Ectodermal cell (in vitro differentiated cells): ENCODE results near the gene EFCAB11.
"Not testable (repeated sequence)": the region's sequence is repeated elsewhere in the genome, so short reads cannot be mapped to it uniquely, and the experiment has no call there.

Source experiments
- H3K27ac ChIP-seq: 2 replicates; pipeline ENCODE4 v1.7.0; 2013; ENCODE audit warnings: mild to moderate bottlenecking, low read depth, low read length; ENCODE audit not compliant: insufficient read depth, poor library complexity, severe bottlenecking
- H3K27me3 ChIP-seq: 2 replicates; pipeline ENCODE4 v1.7.0; 2013; ENCODE audit warnings: mild to moderate bottlenecking, low read length; ENCODE audit not compliant: insufficient read depth, control insufficient read depth, poor library complexity, severe bottlenecking
- H3K36me3 ChIP-seq: one replicate; pipeline ENCODE4 v1.7.0; 2013; ENCODE audit warnings: low read length; ENCODE audit not compliant: control insufficient read depth, insufficient read depth
- H3K4me1 ChIP-seq: one replicate; pipeline ENCODE4 v1.7.0; 2013; ENCODE audit warnings: low read length; ENCODE audit not compliant: control insufficient read depth, insufficient read depth
- H3K4me3 ChIP-seq: 2 replicates; pipeline ENCODE4 v1.7.0; 2013; ENCODE audit warnings: low read depth, low read length, control low read depth; ENCODE audit not compliant: insufficient read depth
- H3K9me3 ChIP-seq: 2 replicates; pipeline ENCODE4 v1.7.0; 2013; ENCODE audit warnings: mild to moderate bottlenecking, low read length, moderate library complexity; ENCODE audit not compliant: control insufficient read depth
- WGBS, 2 experiments: methylation state at CpG; one replicate each; pipeline ENCODE4 v1.1.7; 2013; ENCODE audit warnings: missing lambda C conversion rate in 2 of 2; 5-methylcytosine and 5-hydroxymethylcytosine counted together

Gene EFCAB11

DNA sequence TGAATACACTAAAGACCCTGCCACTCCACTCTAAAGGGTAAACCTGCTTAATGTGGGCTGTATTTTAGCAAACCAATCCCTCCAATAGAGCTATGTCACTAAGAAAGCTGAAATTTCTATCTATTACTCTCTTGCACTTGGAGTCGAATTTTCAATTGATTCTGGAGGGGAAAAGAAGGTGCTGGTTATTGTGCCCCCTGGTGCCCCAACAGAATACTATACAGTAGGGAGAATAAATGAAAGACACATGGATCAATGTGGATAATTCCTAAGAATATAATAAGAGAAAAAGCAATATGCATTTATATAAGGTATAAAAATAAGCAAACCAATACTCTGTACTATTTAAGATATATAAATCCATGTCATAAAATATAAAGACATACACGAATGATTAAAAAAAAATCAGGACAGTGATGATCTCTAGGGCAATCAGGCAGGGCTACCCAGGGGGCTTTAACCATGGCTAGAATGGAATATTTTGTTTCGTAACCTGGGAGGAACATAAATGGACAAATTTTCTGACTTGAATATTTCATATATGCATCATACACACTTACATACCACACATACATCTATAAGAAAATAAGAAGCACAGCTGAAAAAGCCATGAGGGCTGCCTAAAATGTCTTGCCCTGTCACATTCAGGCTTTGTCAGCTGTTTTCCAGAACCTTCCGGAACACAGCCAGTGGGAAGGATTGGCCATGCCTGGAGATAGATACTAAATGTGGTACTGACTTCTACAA lies 54.4 kb downstream of the EFCAB11 start:
- H3K36me3 ChIP-seq = no peaks in the 10 kb centered on the region
- H3K27ac ChIP-seq = no peak overlapping the region
- H3K27me3 ChIP-seq = no peaks in the 10 kb centered on the region
- H3K9me3 ChIP-seq = no peaks in the 10 kb centered on the region
- no peak overlapping the region for H3K4me3 ChIP-seq
- H3K4me1 ChIP-seq = no peaks in the 10 kb centered on the region
- 91 to 93% methylated on average over 4 of the region's 4 CpGs for WGBS, 2 experiments

DNA sequence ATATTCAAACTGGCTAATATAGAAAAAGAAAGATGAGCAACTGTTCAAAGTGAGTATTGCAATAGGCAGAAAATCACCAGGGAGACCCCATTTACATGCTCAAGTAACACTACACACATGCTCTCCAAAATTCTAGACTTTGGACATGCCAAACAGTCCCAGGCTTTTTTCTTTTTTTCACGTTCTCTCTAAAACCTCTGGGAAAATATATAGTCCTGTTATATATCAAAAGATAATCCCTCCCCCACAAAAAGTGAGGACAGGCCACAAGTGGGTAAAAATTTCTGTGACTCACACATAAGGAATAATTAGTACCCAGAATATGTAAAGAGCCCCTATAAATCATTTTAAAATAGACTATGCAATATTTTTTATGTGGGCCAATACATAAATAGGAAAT lies 55.2 kb downstream of the EFCAB11 start:
- Histone ChIP-seq H3K27ac (no peak overlapping the region), H3K27me3 (no peaks in the 10 kb centered on the region), H3K36me3 (no peaks in the 10 kb centered on the region), H3K4me3 (no peak overlapping the region), H3K4me1 (no peaks in the 10 kb centered on the region), H3K9me3 (no peaks in the 10 kb centered on the region)
- WGBS, 2 experiments = no CpG with 5 or more reads among the region's 1 CpG

DNA sequence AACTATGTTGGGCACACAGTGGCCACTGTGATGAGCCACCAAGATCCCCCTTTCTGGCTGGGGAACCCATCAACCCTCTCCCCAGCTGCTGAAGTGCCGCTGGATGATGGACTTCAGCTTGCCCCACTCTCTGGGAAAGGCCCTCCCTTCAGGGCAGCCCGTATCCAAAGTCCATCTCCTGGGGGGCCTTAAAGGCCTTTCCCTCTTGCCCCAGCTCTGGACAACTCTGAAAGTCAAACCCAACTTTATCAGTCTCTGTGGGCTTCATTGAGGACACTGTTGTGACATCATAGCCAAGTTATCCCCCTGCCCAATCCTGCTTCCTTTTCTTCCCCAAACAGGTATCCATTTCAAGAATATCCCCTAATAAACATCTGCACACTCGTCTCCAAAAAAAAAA lies 61.1 kb downstream of the EFCAB11 start:
- not testable (repeated sequence) for H3K27me3 ChIP-seq, H3K9me3 ChIP-seq, H3K4me3 ChIP-seq, H3K36me3 ChIP-seq, H3K27ac ChIP-seq, H3K4me1 ChIP-seq
- WGBS, 2 experiments = 93 to 98% methylated on average over 2 to 3 of the region's 3 CpGs

- Histone ChIP-seq H3K9me3 (no peaks in the 10 kb centered on the region), H3K27ac (no peak overlapping the region), H3K4me3 (no peak overlapping the region), H3K4me1 (no peaks in the 10 kb centered on the region), H3K27me3 (no peaks in the 10 kb centered on the region), H3K36me3 (no peaks in the 10 kb centered on the region)
- 90 to 92% methylated on average over 6 of the region's 6 CpGs for WGBS, 2 experiments
Measured at GRCh38 chr14:89892953-89893352, 61.6 kb downstream of the EFCAB11 start.

- H3K4me3 ChIP-seq, H3K27ac ChIP-seq, H3K36me3 ChIP-seq, H3K9me3 ChIP-seq, H3K4me1 ChIP-seq, H3K27me3 ChIP-seq: not testable (repeated sequence)
- WGBS, 2 experiments = 97% methylated on average over 35 of the region's 35 CpGs
Measured at GRCh38 chr14:89891721-89892120, 62.8 kb downstream of the EFCAB11 start.

DNA sequence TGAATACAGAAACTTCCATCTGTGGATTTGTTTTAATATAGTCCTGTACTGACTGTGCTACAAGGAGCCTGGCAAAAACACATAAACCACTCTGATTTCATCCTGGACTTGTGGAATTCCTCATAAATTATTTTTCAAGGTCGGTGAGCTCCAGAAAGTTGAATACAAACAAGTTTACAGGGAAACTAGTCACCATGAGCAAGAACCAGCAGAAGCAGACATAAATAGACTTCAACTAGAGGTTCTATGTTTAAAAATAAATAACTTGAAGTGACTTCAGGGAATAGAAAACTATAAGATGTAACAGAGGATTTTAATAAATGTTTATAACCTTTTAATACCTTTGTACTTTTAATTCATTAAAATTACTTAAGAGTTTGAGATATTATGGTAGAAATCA lies 63.5 kb downstream of the EFCAB11 start:
- Histone ChIP-seq H3K9me3 (no peaks in the 10 kb centered on the region), H3K36me3 (no peaks in the 10 kb centered on the region), H3K27me3 (no peaks in the 10 kb centered on the region), H3K4me3 (no peak overlapping the region), H3K4me1 (no peaks in the 10 kb centered on the region), H3K27ac (no peak overlapping the region)
- WGBS, 2 experiments = 89 to 100% methylated on average over 1 of the region's 1 CpG

DNA sequence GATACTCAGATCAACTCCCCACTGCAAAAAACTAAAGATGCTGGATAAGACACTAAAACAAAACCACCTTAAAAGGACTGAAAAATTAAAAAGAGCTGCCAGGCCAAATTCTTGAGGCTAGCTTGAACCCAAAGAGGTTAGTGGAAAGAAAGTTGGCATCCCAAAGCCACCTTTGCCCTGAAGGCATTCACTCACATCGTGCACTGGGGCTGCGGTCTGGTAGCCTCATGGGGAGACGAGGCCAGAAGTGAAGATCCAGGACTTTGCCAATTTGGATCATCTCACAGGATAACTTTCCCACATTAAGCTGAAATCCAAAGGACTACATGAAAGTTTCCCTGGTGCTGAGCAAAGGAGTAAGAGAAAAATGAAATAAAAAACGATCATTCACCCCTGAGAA lies 63.9 kb downstream of the EFCAB11 start:
- Histone ChIP-seq H3K36me3 (no peaks in the 10 kb centered on the region), H3K4me3 (no peak overlapping the region), H3K4me1 (no peaks in the 10 kb centered on the region), H3K9me3 (no peaks in the 10 kb centered on the region), H3K27ac (no peak overlapping the region), H3K27me3 (no peaks in the 10 kb centered on the region)
- WGBS, 2 experiments = 90 to 97% methylated on average over 4 of the region's 4 CpGs

- Histone ChIP-seq H3K4me1 (no peaks in the 10 kb centered on the region), H3K27ac (no peak overlapping the region), H3K36me3 (no peaks in the 10 kb centered on the region), H3K27me3 (no peaks in the 10 kb centered on the region), H3K9me3 (no peaks in the 10 kb centered on the region), H3K4me3 (no peak overlapping the region)
- WGBS, 2 experiments = 96% methylated on average over 4 of the region's 4 CpGs
Measured at GRCh38 chr14:89889626-89890025, 64.9 kb downstream of the EFCAB11 start.

GRCh38 chr14:89884761-89885160 lies 69.8 kb downstream of the EFCAB11 start:
- Histone ChIP-seq H3K27ac (no peak overlapping the region), H3K27me3 (no peaks in the 10 kb centered on the region), H3K4me1 (no peaks in the 10 kb centered on the region), H3K36me3 (no peaks in the 10 kb centered on the region), H3K9me3 (no peaks in the 10 kb centered on the region), H3K4me3 (no peak overlapping the region)
- 86 to 97% methylated on average over 1 to 2 of the region's 2 CpGs for WGBS, 2 experiments

- H3K9me3 ChIP-seq = no peaks in the 10 kb centered on the region
- no peaks in the 10 kb centered on the region for H3K36me3 ChIP-seq
- H3K27me3 ChIP-seq = no peaks in the 10 kb centered on the region
- WGBS, 2 experiments = 92% methylated on average over 1 of the region's 1 CpG; no CpG with 5 or more reads in 1 of the 2 experiments
- no peak overlapping the region for H3K4me3 ChIP-seq
- H3K4me1 ChIP-seq = no peaks in the 10 kb centered on the region
- no peak overlapping the region for H3K27ac ChIP-seq
Measured at GRCh38 chr14:89881839-89882238, 72.7 kb downstream of the EFCAB11 start.

GRCh38 chr14:89874091-89874490 lies 80.4 kb downstream of the EFCAB11 start:
- H3K4me1 ChIP-seq, H3K27me3 ChIP-seq, H3K36me3 ChIP-seq, H3K4me3 ChIP-seq, H3K9me3 ChIP-seq, H3K27ac ChIP-seq: not testable (repeated sequence)
- 87 to 91% methylated on average over 3 of the region's 3 CpGs for WGBS, 2 experiments
